Stimulated activated naive CD4-positive, alpha-beta T cell (primary cell): ENCODE data around the gene PPP1R13L.
"Not testable (repeated sequence)": the region's sequence is repeated elsewhere in the genome, so short reads cannot be mapped to it uniquely, and the experiment has no call there.

Experiments used
- DNase-seq, 6 experiments: peaks; one replicate each; lab custom pipeline; 2025; lab: John Stamatoyannopoulos, UW

The PPP1R13L gene

GRCh38 chr19:45432543-45432942 lies 27.7 kb upstream of the PPP1R13L start:
- DNase-seq: not testable (repeated sequence)

GRCh38 chr19:45431008-45431407 lies 26.1 kb upstream of the PPP1R13L start:
- DNase-seq: not testable (repeated sequence)

GRCh38 chr19:45429896-45430295 lies 25.0 kb upstream of the PPP1R13L start:
- not testable (repeated sequence) for DNase-seq

- no peak for DNase-seq
Observed at GRCh38 chr19:45428384-45429231, 23.7 kb upstream of the PPP1R13L start.

- no peak for DNase-seq
Observed at GRCh38 chr19:45424191-45425058, 19.6 kb upstream of the PPP1R13L start.

- DNase-seq: peak in 5 of 6 experiments; percentile 37 to 84 (median 64)
Observed at GRCh38 chr19:45423589-45424190, 18.8 kb upstream of the PPP1R13L start, which contains the start of gene ERCC1. TSS of gene ERCC1 (minus strand) at chr19:45423917. CDS start at chr19:45423374, 543 bp downstream.

- peak in 1 of 6 experiments; percentile 65 for DNase-seq
Observed at GRCh38 chr19:45423033-45423588, 18.2 kb upstream of the PPP1R13L start.

- DNase-seq: no peak
Observed at GRCh38 chr19:45421947-45422498, 17.2 kb upstream of the PPP1R13L start.

- DNase-seq: no peak
Observed at GRCh38 chr19:45420871-45421270, 16.0 kb upstream of the PPP1R13L start.

- no peak for DNase-seq
Observed at GRCh38 chr19:45420356-45420755, 15.5 kb upstream of the PPP1R13L start.

GRCh38 chr19:45419895-45420294 lies 15.0 kb upstream of the PPP1R13L start:
- no peak for DNase-seq

GRCh38 chr19:45419396-45419795 lies 14.5 kb upstream of the PPP1R13L start:
- peak in 1 of 6 experiments; percentile 5 for DNase-seq

GRCh38 chr19:45418802-45419201 lies 13.9 kb upstream of the PPP1R13L start:
- DNase-seq: no peak

- no peak for DNase-seq
Observed at GRCh38 chr19:45417151-45417550, 12.3 kb upstream of the PPP1R13L start.

GRCh38 chr19:45414468-45414867 lies 9.6 kb upstream of the PPP1R13L start:
- DNase-seq: no peak

GRCh38 chr19:45413497-45413896 lies 8.6 kb upstream of the PPP1R13L start:
- DNase-seq: no peak

GRCh38 chr19:45410330-45410729 lies 5.5 kb upstream of the PPP1R13L start:
- DNase-seq: not testable (repeated sequence)

- DNase-seq: no peak
Observed at GRCh38 chr19:45409557-45409920, 4.7 kb upstream of the PPP1R13L start.

GRCh38 chr19:45408830-45409556 lies 4.1 kb upstream of the PPP1R13L start:
- DNase-seq: no peak

GRCh38 chr19:45408121-45408520 lies 3.3 kb upstream of the PPP1R13L start:
- no peak for DNase-seq

- not testable (repeated sequence) for DNase-seq
Observed at GRCh38 chr19:45407585-45407984, 2.7 kb upstream of the PPP1R13L start.
